Measurements from ENCODE around the gene PLK3. TPM values are rescaled to one million over a fixed set of nuclear protein-coding genes. Genes with fewer than 3 reads are reported as not detected.
A peak's percentile ranks its signal among the peaks of the same experiment; 100 is the strongest.
"Not testable (repeated sequence)": the region's sequence is repeated elsewhere in the genome, so short reads cannot be mapped to it uniquely, and the experiment has no call there.

The PLK3 gene
- total RNA-seq, 2 donors from 2014 or later, result 27.4 to 64.3 TPM

DNA sequence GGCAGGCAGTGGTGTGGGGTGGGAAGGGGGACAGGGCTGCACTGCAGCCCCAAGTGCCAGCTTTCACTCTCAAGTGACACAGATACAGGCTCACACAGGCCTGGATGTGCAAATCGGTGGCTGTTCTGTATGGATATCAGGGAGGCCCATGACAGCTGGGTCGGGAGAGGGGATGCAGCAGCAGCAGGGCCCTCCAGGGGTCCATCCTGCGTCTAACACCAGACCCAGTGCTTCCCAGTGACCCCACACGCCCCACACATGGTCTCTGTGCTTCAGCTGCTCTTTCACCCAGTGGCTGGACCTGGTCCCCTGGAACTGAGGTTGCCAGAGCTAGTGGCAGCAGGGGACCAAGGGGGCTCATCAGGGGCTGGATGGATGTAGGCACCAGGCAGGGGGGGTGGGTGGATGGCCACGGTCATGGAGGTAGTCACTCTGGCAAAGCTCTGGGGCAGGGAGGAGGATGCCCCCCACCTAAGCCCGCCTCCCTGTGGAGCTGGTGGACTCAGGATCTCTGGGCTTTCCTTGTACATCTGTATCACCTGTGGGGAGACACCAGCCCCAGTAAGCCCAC, 22.0 kb downstream of the PLK3 start:
- DNase-seq (ENCODE audit: low spot score) (no peak), ATAC-seq (no peak)
- Mint-ChIP-seq H3K27ac (no peak overlapping the region), H3K27me3 (no peaks in the 10 kb centered on the region), H3K36me3 (no peaks in the 10 kb centered on the region), H3K4me1 (ENCODE audit: low read depth in 2 of 2) (peaks cover 33% of the 10 kb centered on the region in 2 donors), H3K9me3 (no peaks in the 10 kb centered on the region), H3K4me3 (no peak overlapping the region)

DNA sequence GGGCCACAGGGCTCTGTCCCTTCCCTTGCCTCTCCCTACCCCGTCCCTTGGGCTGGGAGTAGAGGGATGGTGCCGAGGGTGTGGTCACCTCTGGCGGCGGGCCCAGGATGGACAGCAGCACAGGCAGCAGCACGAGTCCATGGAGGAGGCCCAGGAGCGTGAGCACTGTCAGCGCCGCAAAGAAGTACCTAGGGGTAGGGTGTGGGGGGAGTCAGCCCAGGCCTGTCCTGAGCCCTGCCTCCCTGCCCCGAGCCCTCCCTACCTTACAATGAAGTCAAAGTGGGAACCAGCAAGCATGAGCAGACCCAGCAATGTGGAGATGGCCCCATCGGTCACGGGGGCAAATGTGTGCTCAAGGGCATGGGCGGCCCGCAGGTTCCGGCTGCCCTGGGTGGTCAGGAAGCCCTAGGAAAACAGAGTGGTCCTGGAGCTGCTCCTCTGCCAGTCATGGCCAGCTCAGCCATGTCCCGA, 22.8 kb downstream of the PLK3 start:
- H3K4me3 Mint-ChIP-seq, result no peak overlapping the region
- H3K36me3 Mint-ChIP-seq, result no peaks in the 10 kb centered on the region
- H3K27ac Mint-ChIP-seq, result no peak overlapping the region
- no peaks in the 10 kb centered on the region for H3K27me3 Mint-ChIP-seq
- ATAC-seq (no peak), DNase-seq (ENCODE audit: low spot score) (no peak)
- peaks cover 26 to 27% of the 10 kb centered on the region in 2 donors for H3K4me1 Mint-ChIP-seq (ENCODE audit: low read depth in 2 of 2)
- H3K9me3 Mint-ChIP-seq, result no peaks in the 10 kb centered on the region

DNA sequence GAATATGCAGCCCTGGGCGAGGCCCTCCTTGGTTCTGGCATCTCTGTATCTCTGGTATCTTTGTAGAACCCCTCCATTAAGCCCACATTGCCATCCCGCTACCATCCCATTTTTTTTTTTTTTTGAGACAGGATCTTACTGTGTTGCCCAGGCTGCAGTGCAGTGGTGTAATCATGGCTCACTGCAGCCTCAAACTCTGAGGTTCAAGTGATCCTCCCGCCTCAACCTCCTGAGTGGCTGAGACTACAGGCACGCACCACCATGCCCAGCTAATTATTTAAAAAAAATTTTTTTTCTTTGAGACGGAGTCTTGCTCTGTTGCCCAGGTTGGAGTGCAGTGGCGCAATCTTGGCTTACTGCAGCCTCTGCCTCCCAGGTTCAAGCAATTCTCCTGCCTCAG, 24.2 kb downstream of the PLK3 start:
- DNase-seq (ENCODE audit: low spot score); H3K36me3 Mint-ChIP-seq; H3K27me3 Mint-ChIP-seq; H3K27ac Mint-ChIP-seq; ATAC-seq; H3K9me3 Mint-ChIP-seq; H3K4me3 Mint-ChIP-seq: not testable (repeated sequence)
- peaks cover 15 to 18% of the 10 kb centered on the region in 2 donors for H3K4me1 Mint-ChIP-seq (ENCODE audit: low read depth in 2 of 2)

DNA sequence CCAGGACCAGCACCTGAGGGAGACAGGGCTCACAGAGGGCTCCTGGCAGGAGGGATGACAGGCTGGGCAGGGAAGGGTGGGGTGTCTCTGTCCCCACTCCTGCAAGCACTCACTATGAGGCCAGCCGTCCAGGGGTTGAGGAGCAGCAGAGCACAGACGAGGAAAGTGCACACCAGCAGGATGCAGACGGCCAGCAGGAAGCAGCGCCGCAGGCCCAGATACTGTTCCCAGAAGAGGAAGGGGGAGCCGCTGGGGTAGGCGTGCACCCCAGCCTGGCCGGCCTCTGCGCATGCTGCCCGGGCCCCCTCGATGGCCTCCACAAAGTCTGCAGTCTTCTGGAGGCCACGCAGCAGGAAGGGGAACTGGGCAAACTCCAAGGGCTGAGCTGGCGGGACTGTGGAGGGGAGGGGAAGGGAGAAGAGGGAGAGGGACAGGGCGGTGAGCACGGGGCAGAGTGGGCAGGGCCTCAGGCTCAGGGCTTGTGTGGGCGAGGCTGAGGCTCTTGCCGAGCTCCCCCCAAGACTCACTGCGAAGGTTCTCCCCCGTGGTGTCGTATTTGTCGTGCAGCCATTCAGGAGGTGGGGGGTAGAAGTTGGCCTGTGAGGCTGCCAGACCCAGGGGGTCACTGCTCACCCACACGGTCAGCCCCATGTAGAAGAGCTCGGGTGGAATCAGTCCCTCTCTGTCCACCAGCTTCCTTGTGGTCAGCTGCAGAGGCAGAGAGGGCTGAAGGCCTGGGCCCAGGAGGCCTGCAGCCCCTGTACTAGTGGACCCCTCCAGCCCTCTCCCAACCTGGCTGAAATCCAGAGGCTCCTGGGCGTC, 26.4 kb downstream of the PLK3 start:
- no peaks in the 10 kb centered on the region for H3K4me1 Mint-ChIP-seq (ENCODE audit: low read depth in 2 of 2)
- H3K27me3 Mint-ChIP-seq, result no peaks in the 10 kb centered on the region
- no peak overlapping the region for H3K4me3 Mint-ChIP-seq
- no peak for DNase-seq (ENCODE audit: low spot score)
- H3K9me3 Mint-ChIP-seq, result no peaks in the 10 kb centered on the region
- peak in 1 of 2 donors; percentile 10 for ATAC-seq
- H3K27ac Mint-ChIP-seq, result no peak overlapping the region
- H3K36me3 Mint-ChIP-seq, result no peaks in the 10 kb centered on the region

DNA sequence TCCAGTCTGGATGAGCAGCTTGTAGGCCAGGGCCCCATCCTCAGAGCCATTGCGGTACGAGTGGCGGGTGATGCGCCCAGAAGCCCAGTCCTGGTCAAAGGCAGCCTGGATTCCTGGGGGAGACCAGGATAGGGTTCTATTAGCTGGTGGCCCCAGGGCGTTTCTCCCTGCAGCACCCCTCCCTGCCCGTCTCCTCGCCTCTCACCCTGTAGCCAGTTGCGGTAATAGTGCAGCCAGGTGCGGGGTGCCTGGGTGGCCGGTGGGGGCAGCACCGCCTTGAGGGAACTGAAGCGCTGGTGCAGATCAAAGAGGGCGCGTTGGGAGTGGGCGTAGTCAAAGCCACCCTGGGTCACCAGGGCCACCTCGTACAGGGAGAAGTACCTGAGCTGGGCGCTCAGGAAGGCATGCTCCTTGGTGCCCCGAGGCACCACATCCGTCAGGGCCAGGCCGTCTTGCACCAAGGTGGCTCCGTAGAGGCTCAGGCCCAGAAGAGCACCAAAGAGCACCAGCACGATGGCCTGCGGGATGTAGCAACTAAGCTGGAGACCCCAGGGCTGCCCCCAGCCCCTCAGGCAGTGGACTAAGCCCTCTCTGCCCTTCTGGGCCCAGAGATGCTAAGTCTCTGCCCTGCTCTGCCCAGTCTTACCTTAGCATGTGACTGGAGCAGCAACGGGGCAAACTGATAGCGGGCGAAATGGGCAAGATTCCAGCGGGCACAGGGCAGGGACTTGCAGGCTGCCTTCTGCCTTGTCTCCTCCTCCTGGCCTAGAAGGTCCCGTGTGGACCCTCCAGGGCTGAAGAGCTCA, 27.2 kb downstream of the PLK3 start:
- Mint-ChIP-seq H3K4me3 (no peak overlapping the region), H3K27me3 (no peaks in the 10 kb centered on the region), H3K4me1 (ENCODE audit: low read depth in 2 of 2) (no peaks in the 10 kb centered on the region), H3K9me3 (no peaks in the 10 kb centered on the region), H3K27ac (no peak overlapping the region), H3K36me3 (no peaks in the 10 kb centered on the region)
- no peak for DNase-seq (ENCODE audit: low spot score)
- no peak for ATAC-seq

DNA sequence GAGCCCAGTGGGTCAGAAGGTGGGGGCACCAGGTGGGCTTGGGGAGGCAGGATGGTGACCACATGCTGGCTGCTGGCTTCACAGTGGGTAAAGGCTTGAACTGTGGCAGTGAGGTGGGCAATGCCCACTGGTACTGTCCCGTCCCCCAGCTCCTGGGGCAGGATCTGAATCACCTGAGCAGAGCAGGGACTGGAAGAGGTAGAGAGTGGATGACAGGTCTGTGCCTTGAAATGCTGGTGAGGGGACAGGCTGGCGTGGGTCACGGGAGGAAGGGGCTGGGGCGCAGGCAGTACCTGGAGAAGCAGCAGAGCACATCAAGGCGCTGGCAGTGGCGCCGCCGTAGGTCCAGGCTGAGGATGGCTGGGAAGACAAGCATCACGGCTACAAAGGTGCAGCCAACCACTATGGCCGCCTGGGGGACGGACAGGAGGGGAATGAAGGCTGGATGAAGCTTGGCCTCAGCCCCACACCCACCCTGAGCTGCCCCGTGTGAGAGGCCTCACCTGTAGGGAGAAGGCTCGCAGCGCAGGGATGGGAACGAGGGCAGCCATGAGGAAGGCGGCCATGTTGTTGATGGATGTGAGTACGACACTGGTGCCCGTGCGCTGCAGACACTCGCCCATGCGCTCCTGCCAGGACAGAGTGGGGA, 27.9 kb downstream of the PLK3 start:
- Mint-ChIP-seq H3K27ac (no peak overlapping the region), H3K27me3 (no peaks in the 10 kb centered on the region), H3K4me3 (no peak overlapping the region), H3K9me3 (no peaks in the 10 kb centered on the region), H3K36me3 (no peaks in the 10 kb centered on the region), H3K4me1 (ENCODE audit: low read depth in 2 of 2) (no peaks in the 10 kb centered on the region)
- no peak for ATAC-seq
- DNase-seq (ENCODE audit: low spot score), result no peak

DNA sequence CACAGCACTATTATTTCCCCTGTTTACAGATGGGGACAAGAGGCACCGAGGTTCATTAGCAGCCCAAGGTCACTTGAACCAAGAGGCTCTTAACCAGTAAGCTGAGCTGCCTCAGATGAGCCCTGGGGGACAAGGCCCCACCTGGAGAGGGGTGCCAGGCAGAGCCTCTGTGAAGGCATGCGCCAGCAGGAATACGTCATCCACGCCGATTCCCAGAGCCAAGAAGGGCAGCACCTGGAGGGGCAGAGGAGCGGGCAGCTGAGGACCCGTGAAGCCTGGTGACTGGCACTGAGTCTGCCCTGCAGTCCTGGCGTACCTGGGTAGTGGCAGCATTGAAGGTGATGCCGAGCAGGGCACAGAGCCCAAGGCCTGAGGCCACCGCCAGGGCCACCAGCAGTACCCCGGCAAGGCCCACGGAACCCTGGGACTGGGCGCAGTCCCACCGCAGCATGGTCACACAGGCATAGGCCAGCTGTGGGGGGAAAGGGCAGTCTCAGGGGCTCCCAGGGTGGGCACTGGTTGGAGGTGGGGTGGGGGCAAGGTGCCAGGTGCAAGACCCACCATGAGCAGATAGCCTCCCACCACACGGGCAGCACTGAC, 28.8 kb downstream of the PLK3 start:
- H3K9me3 Mint-ChIP-seq, result no peaks in the 10 kb centered on the region
- no peaks in the 10 kb centered on the region for H3K36me3 Mint-ChIP-seq
- H3K27ac Mint-ChIP-seq, result no peak overlapping the region
- DNase-seq (ENCODE audit: low spot score), result no peak
- no peaks in the 10 kb centered on the region for H3K4me1 Mint-ChIP-seq (ENCODE audit: low read depth in 2 of 2)
- no peaks in the 10 kb centered on the region for H3K27me3 Mint-ChIP-seq
- ATAC-seq, result no peak
- no peak overlapping the region for H3K4me3 Mint-ChIP-seq

DNA sequence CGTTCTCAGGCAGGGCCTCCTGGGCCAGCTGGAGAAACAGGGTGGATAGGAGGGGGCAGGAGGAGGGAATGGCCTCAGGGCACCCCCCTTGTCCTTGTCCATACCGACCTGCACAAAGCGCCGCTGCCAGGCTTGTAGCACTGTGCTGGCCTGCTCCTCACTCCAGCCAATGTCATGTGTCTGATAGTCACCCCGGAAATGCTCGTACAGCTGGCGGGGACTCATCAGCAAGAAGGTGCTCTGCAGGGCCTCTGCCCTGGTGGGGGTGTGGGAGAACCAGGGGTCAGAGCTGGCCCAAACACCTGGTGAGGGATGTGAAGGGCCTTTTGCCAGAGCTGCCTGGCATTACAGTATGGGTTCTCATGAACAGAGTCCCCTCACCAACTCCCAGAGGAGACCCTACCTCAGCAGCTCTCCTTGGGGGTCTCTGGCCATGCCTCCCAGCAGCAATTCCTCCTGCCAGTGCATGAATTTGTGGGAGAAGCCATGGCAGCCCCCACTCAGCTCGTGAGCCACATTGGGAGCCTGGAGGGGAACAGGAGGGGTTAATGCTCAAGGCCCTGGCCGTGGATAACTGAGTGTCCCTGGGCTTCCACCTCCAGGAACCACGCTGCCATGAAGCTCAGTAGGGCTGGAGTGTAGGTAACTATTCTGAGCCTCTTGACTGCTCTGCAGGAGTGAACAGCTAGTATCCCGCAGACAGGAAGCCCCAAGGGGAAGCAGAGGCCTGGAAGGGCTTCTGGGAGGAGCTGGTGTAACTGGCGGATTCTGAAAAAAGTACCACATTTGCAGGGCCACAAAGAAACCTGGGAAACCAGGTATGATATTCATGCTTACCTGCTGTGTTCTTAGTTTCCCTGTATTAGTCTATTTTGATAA, 29.6 kb downstream of the PLK3 start:
- H3K9me3 Mint-ChIP-seq, result no peaks in the 10 kb centered on the region
- H3K4me3 Mint-ChIP-seq, result no peak overlapping the region
- DNase-seq (ENCODE audit: low spot score), result no peak
- no peaks in the 10 kb centered on the region for H3K36me3 Mint-ChIP-seq
- H3K27me3 Mint-ChIP-seq, result no peaks in the 10 kb centered on the region
- H3K27ac Mint-ChIP-seq, result no peak overlapping the region
- no peaks in the 10 kb centered on the region for H3K4me1 Mint-ChIP-seq (ENCODE audit: low read depth in 2 of 2)
- ATAC-seq, result no peak

DNA sequence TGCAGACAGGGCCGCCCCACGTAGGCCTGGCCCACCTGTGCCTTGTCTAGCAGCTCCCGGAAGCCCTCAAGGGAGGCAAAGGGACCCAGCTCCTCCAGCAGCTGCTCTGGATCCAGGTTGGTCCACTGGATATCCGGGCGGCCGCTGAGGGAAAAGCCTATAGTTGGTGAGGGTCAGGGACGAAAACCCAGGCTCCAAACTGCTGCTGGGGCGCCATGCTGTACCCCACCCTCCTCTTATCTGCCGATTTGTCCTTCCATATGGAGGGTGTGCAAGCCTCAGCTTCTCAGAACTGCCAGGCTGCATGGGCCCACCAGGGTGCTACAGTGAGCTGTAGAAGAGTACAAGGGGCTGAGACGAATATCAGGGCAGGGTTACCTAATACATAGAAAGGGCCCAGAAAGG, 30.7 kb downstream of the PLK3 start:
- ATAC-seq, result no peak

DNA sequence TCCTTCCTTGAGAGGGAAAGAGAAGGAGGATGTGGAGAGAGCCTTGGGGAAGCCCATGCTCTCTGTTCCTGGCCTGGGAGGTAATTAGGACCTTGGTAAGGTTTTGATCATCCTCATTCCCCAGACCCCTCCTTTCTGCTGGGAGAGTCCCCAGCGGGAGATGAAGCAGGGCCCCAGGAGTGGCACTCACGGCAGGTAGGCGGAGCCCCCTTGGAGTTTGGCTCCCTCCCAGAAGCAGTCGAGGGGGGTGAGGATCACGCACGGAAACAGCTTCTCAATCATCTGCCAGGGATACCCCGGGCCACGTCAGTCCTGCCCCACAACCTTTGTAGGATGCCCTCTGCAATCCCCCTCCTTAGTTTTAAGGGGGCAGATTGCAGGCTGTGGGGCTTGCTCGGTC, 31.3 kb downstream of the PLK3 start:
- H3K27me3 Mint-ChIP-seq, result no peaks in the 10 kb centered on the region
- DNase-seq (ENCODE audit: low spot score) (no peak), ATAC-seq (no peak)
- no peaks in the 10 kb centered on the region for H3K9me3 Mint-ChIP-seq
- no peak overlapping the region for H3K27ac Mint-ChIP-seq
- H3K4me3 Mint-ChIP-seq, result no peak overlapping the region
- H3K4me1 Mint-ChIP-seq (ENCODE audit: low read depth in 2 of 2), result peaks cover 0 to 3% of the 10 kb centered on the region in 2 donors
- no peaks in the 10 kb centered on the region for H3K36me3 Mint-ChIP-seq

More for the DNA sequence above, 30.7 kb downstream of the PLK3 start:
- peaks cover 0 to 1% of the 10 kb centered on the region in 2 donors for H3K4me1 Mint-ChIP-seq (ENCODE audit: low read depth in 2 of 2)
- no peaks in the 10 kb centered on the region for H3K27me3 Mint-ChIP-seq
- H3K4me3 Mint-ChIP-seq, result no peak overlapping the region
- no peak overlapping the region for H3K27ac Mint-ChIP-seq
- H3K9me3 Mint-ChIP-seq, result no peaks in the 10 kb centered on the region
- no peaks in the 10 kb centered on the region for H3K36me3 Mint-ChIP-seq
- no peak for DNase-seq (ENCODE audit: low spot score)

DNA sequence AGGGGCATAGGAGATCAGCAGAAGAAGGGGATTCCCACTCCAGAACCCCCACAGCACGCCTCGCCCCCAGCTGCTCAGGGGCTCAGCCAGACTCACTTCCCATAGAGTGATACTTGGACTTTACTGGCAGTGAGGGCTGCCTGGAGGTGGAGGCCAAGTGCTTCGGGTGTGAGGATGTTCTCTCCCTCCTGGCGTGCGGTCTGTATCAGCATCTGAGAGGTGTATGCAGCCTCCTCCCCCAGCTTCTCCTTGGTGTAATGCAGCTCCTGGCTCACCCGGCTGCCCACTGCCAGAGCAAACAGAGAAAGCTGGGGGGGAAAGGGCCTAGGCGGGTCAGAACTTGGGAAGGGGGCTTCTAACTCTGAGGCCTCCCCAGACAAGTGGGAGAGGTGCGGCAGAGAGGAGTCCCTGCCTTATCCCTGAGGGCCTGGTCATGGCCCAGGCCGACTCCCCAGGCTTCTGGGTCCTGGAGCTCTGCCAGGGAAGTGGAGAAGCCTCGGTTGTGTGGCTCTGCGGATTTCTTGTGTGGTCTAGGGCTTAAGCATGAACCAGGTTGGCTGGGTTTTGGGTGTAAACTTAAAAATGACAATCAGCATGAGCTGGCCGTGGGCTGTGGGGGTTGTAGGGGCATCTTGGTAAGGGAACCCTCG, 32.0 kb downstream of the PLK3 start:
- ATAC-seq, result no peak
- Mint-ChIP-seq H3K27ac (peak overlapping the region in 1 of 2 donors; percentile 18), H3K36me3 (no peaks in the 10 kb centered on the region), H3K9me3 (no peaks in the 10 kb centered on the region), H3K4me3 (no peak overlapping the region), H3K4me1 (ENCODE audit: low read depth in 2 of 2) (peaks cover 0 to 3% of the 10 kb centered on the region in 2 donors), H3K27me3 (no peaks in the 10 kb centered on the region)
- DNase-seq (ENCODE audit: low spot score), result no peak

DNA sequence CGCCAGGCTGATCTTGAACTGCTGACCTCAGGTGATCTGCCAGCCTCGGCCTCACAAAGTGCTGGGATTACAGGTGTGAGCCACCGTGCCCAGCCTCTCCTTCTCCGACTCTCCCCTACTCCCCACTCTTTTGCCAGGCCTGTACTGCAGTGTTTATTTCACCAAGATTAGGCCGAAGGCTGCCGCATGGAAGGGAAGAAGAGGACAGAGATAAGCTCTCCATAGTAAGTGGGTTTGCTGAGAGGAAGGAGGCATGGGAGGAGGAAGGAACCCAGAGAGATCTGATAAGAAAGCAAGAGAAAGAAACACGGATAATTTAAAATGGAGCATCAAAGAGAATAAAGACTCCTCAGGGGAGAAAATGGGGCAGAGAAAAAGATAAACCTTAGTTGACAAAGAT, 34.2 kb downstream of the PLK3 start:
- Mint-ChIP-seq H3K27ac (no peak overlapping the region), H3K4me3 (no peak overlapping the region), H3K27me3 (peaks cover 0 to under 1% of the 10 kb centered on the region in 2 donors), H3K9me3 (no peaks in the 10 kb centered on the region), H3K4me1 (ENCODE audit: low read depth in 2 of 2) (peaks cover 0 to 3% of the 10 kb centered on the region in 2 donors), H3K36me3 (no peaks in the 10 kb centered on the region)
- no peak for DNase-seq (ENCODE audit: low spot score)
- no peak for ATAC-seq
